ENCODE measurements around the gene NRF1. TPM values are rescaled to one million over a fixed set of nuclear protein-coding genes. Genes with fewer than 3 reads are reported as not detected.

NRF1 gene
- total and polyA plus RNA-seq, 4 donors, result 6.9 to 33.3 (median 14.8) TPM

- no peak overlapping the region for H3K27ac ChIP-seq (ENCODE audit: low read depth in 1 of 2, low read length in 1 of 2)
- WGBS, 2 donors, result 66 to 70% methylated on average over 5 of the region's 5 CpGs
- no peaks in the 10 kb centered on the region for H3K27me3 ChIP-seq (ENCODE audit: control insufficient read depth in 3 of 3, insufficient read depth in 3 of 3, low read length in 2 of 3)
- no peak for TF ChIP-seq CTCF (IDR thresholded peaks at IDR 0.05; ENCODE audit: control extremely low read depth, extremely low read depth)
- H3K4me3 ChIP-seq, result no peak overlapping the region
- no peaks in the 10 kb centered on the region for H3K4me1 ChIP-seq (ENCODE audit: control insufficient read depth in 5 of 5, insufficient read depth in 5 of 5, low read length in 5 of 5)
- ATAC-seq (ENCODE audit: insufficient read depth, low FRiP score) (no peak), DNase-seq (no peak)
- H3K9me3 ChIP-seq (ENCODE audit: control insufficient read depth in 4 of 4, insufficient read depth in 3 of 4, low read length in 3 of 4), result no peaks in the 10 kb centered on the region
- no peak overlapping the region for H3K9ac ChIP-seq (ENCODE audit: insufficient read depth in 1 of 2, low read length in 2 of 2)
- no peaks in the 10 kb centered on the region for H3K36me3 ChIP-seq (ENCODE audit: control insufficient read depth in 4 of 4, insufficient read depth in 4 of 4, low read length in 4 of 4)
Observed at GRCh38 chr7:129801882-129802281, 190.4 kb downstream of the NRF1 start.

GRCh38 chr7:129803546-129804081, 192.1 kb downstream of the NRF1 start:
- 84 to 88% methylated on average over 17 of the region's 17 CpGs for WGBS, 2 donors
- H3K9me3 ChIP-seq (ENCODE audit: control insufficient read depth in 4 of 4, insufficient read depth in 3 of 4, low read length in 3 of 4), result no peaks in the 10 kb centered on the region
- H3K36me3 ChIP-seq (ENCODE audit: control insufficient read depth in 4 of 4, insufficient read depth in 4 of 4, low read length in 4 of 4), result no peaks in the 10 kb centered on the region
- H3K9ac ChIP-seq (ENCODE audit: insufficient read depth in 1 of 2, low read length in 2 of 2), result no peak overlapping the region
- no peak overlapping the region for H3K4me3 ChIP-seq
- no peak for TF ChIP-seq CTCF (IDR thresholded peaks at IDR 0.05; ENCODE audit: control extremely low read depth, extremely low read depth)
- ATAC-seq (ENCODE audit: insufficient read depth, low FRiP score) (no peak), DNase-seq (no peak)
- H3K4me1 ChIP-seq (ENCODE audit: control insufficient read depth in 5 of 5, insufficient read depth in 5 of 5, low read length in 5 of 5), result no peaks in the 10 kb centered on the region
- no peak overlapping the region for H3K27ac ChIP-seq (ENCODE audit: low read depth in 1 of 2, low read length in 1 of 2)
- no peaks in the 10 kb centered on the region for H3K27me3 ChIP-seq (ENCODE audit: control insufficient read depth in 3 of 3, insufficient read depth in 3 of 3, low read length in 2 of 3)

- no peaks in the 10 kb centered on the region for H3K36me3 ChIP-seq (ENCODE audit: control insufficient read depth in 4 of 4, insufficient read depth in 4 of 4, low read length in 4 of 4)
- no peak overlapping the region for H3K9ac ChIP-seq (ENCODE audit: insufficient read depth in 1 of 2, low read length in 2 of 2)
- DNase-seq (no peak), ATAC-seq (ENCODE audit: insufficient read depth, low FRiP score) (no peak)
- H3K27me3 ChIP-seq (ENCODE audit: control insufficient read depth in 3 of 3, insufficient read depth in 3 of 3, low read length in 2 of 3), result no peaks in the 10 kb centered on the region
- no peak for TF ChIP-seq CTCF (IDR thresholded peaks at IDR 0.05; ENCODE audit: control extremely low read depth, extremely low read depth)
- 95 to 96% methylated on average over 22 of the region's 22 CpGs for WGBS, 2 donors
- H3K27ac ChIP-seq (ENCODE audit: low read depth in 1 of 2, low read length in 1 of 2), result no peak overlapping the region
- H3K9me3 ChIP-seq (ENCODE audit: control insufficient read depth in 4 of 4, insufficient read depth in 3 of 4, low read length in 3 of 4), result no peaks in the 10 kb centered on the region
- no peaks in the 10 kb centered on the region for H3K4me1 ChIP-seq (ENCODE audit: control insufficient read depth in 5 of 5, insufficient read depth in 5 of 5, low read length in 5 of 5)
- H3K4me3 ChIP-seq, result no peak overlapping the region
Observed at GRCh38 chr7:129804111-129804889, 192.8 kb downstream of the NRF1 start.

Measured in lung (tissue), 12 donors.